ENCODE measurements around the gene MARCO. TPM values are rescaled to one million over a fixed set of nuclear protein-coding genes. Genes with fewer than 3 reads are reported as not detected.

Gene MARCO
- total and polyA plus RNA-seq, 2 donors (not counting 3 experiments of a cell fraction or from before 2014, with no cell fraction given) = not detected

DNA sequence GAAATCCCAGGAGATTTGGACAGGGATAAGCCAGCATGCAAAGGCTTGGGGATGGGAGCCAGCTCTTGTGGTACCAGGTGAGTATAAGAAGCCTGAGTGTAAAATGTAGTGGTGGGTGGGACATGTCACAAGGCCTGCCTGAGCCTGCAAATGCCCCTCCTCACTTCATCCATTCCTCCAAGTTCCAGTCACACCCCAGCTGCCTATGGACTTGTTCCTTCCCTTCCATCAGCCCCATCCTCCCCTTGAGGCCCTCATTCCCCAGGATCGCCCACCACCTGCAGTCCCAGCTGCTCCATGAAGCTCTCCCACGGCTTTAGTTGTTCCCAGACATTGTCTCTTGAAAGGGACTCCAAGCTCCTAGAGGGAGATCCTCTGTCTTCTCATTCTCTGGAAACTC lies 81.5 kb downstream of the MARCO start:
- Histone ChIP-seq H3K9me3 (replicated peaks; ENCODE audit: control insufficient read depth, insufficient read depth, low read length) (no peaks in the 10 kb centered on the region), H3K4me3 (replicated peaks in 1 of 3; ENCODE audit: insufficient read depth in 1 of 3, low read depth in 1 of 3, low read length in 3 of 3) (no peak overlapping the region), H3K27ac (ENCODE audit: insufficient read depth, low read depth, low read length) (no peak overlapping the region), H3K4me1 (ENCODE audit: control insufficient read depth, extremely low read depth, insufficient read depth, low read length) (no peaks in the 10 kb centered on the region), H4K20me1 (replicated peaks; ENCODE audit: control insufficient read depth, extremely low read depth, insufficient read depth, low read length) (no peaks in the 10 kb centered on the region), H2AFZ (ENCODE audit: low read depth, low read length) (no peak overlapping the region), H3K9me1 (replicated peaks; ENCODE audit: control insufficient read depth, extremely low read depth, insufficient read depth, low read length) (no peaks in the 10 kb centered on the region), H3K27me3 (ENCODE audit: control insufficient read depth in 2 of 2, insufficient read depth in 2 of 2, low read length in 2 of 2) (no peaks in the 10 kb centered on the region), H3K36me3 (ENCODE audit: control insufficient read depth in 2 of 2, extremely low read depth in 1 of 2, insufficient read depth in 2 of 2, low read length in 2 of 2) (no peaks in the 10 kb centered on the region), H3K9ac (replicated peaks; ENCODE audit: extremely low read depth, insufficient read depth, low read length) (no peak overlapping the region), H3K4me2 (ENCODE audit: insufficient read depth, low read length) (no peak overlapping the region), H3K79me2 (ENCODE audit: control insufficient read depth, insufficient read depth, low read length) (no peaks in the 10 kb centered on the region)
- CTCF ChIA-PET = no interaction called here
- FAIRE-seq (no peak), DNase-seq (ENCODE audit: low read depth, low spot score) (no peak)
- intact Hi-C loops (cut with micrococcal nuclease) = no loop called here
- no peak for TF ChIP-seq MYC (IDR thresholded peaks at IDR 0.05; ENCODE audit: low read depth, low read length)
- TF ChIP-seq GATA2 (IDR thresholded peaks at IDR 0.05; ENCODE audit: insufficient read depth, insufficient read length, low read depth, low read length) = no peak
- TF ChIP-seq POLR2AphosphoS5 (IDR thresholded peaks at IDR 0.05; ENCODE audit: insufficient read depth, low read depth, low read length) = no peak
- TF ChIP-seq FOS (IDR thresholded peaks at IDR 0.05; ENCODE audit: borderline replicate concordance, insufficient read depth, low read length) = no peak
- TF ChIP-seq JUN (IDR thresholded peaks at IDR 0.05; ENCODE audit: borderline replicate concordance, insufficient read depth, insufficient read length, low read depth) = no peak
- TF ChIP-seq, protein P1, sequence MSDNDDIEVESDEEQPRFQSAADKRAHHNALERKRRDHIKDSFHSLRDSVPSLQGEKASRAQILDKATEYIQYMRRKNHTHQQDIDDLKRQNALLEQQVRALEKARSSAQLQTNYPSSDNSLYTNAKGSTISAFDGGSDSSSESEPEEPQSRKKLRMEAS (IDR thresholded peaks at IDR 0.05; ENCODE audit: insufficient read depth, insufficient read length) = no peak
- TF ChIP-seq, protein P2, sequence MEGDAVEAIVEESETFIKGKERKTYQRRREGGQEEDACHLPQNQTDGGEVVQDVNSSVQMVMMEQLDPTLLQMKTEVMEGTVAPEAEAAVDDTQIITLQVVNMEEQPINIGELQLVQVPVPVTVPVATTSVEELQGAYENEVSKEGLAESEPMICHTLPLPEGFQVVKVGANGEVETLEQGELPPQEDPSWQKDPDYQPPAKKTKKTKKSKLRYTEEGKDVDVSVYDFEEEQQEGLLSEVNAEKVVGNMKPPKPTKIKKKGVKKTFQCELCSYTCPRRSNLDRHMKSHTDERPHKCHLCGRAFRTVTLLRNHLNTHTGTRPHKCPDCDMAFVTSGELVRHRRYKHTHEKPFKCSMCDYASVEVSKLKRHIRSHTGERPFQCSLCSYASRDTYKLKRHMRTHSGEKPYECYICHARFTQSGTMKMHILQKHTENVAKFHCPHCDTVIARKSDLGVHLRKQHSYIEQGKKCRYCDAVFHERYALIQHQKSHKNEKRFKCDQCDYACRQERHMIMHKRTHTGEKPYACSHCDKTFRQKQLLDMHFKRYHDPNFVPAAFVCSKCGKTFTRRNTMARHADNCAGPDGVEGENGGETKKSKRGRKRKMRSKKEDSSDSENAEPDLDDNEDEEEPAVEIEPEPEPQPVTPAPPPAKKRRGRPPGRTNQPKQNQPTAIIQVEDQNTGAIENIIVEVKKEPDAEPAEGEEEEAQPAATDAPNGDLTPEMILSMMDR (IDR thresholded peaks at IDR 0.05; ENCODE audit: extremely low read depth in 1 of 2, insufficient read depth in 1 of 2, low read depth in 1 of 2, low read length in 2 of 2) = no peak
- TF ChIP-seq POLR2A (IDR thresholded peaks at IDR 0.05; ENCODE audit: low read depth, low read length) = no peak
- no peak for TF ChIP-seq EZH2 (IDR thresholded peaks at IDR 0.05; ENCODE audit: borderline replicate concordance, low read depth, low read length, severe bottlenecking)
- POLR2A ChIA-PET = no interaction called here
- BruUV-seq (replicated peaks) = no TSS peak
- dilution Hi-C loops (cut with MboI; ENCODE audit: extremely low pct_ligation_motif_present, low sequenced_read_pairs) = no loop called here
